Transverse colon (tissue), 4 donors: ENCODE data around the gene PER2. TPM values are rescaled to one million over a fixed set of nuclear protein-coding genes. Genes with fewer than 3 reads are reported as not detected.
A peak's percentile ranks its signal among the peaks of the same experiment; 100 is the strongest.

Experiments
- DNase-seq: peaks from one replicate; pipeline ENCODE4 v3.0.0-alpha.2; 2019
- H3K27ac ChIP-seq, 4 donors: fragments of 200-600 bp; sonication (generic); 2 replicates each; pipeline ENCODE4 v1.5.1; 2016 to 2018; ENCODE audit warnings: inconsistent platforms in 4 of 4
- H3K27me3 ChIP-seq: fragments of 200-600 bp; sonication (generic); 2 replicates; pipeline ENCODE4 v1.5.1; 2017; ENCODE audit warnings: inconsistent platforms
- H3K36me3 ChIP-seq, 4 donors: fragments of 200-600 bp; sonication (generic); 2 replicates each; pipeline ENCODE4 v1.5.1; 2017 to 2019; ENCODE audit warnings: inconsistent platforms in 4 of 4
- H3K4me1 ChIP-seq, 4 donors: fragments of 200-600 bp; sonication (generic); 2 replicates each; pipeline ENCODE4 v1.5.1; 2017 to 2020; ENCODE audit warnings: inconsistent platforms in 4 of 4
- H3K4me3 ChIP-seq, 4 donors: fragments of 200-600 bp; sonication (generic); 1 replicate in 1 of 4; 2 replicates in 3 of 4; pipeline versions ENCODE4 v1.5.1 to v1.6.1; 2017 to 2019; ENCODE audit warnings: inconsistent platforms in 4 of 4
- H3K9me3 ChIP-seq, 2 donors: fragments of 200-600 bp; sonication (generic); 2 replicates each; pipeline ENCODE4 v1.5.1; 2017 to 2019; ENCODE audit warnings: inconsistent platforms in 2 of 2
- EP300 ChIP-seq: sonication (generic); formaldehyde crosslinking; IDR thresholded peaks from one replicate; pipeline ENCODE4 v1.6.1; 2017; ENCODE audit warnings: antibody characterized with exemption, low read depth
- POLR2A ChIP-seq: fragments of 450-650 bp; IDR thresholded peaks from one replicate; pipeline ENCODE4 v1.6.1; 2016; ENCODE audit warnings: antibody characterized with exemption, mild to moderate bottlenecking, moderate library complexity
- POLR2AphosphoS5 ChIP-seq, 3 donors: sonication (generic); formaldehyde crosslinking; IDR thresholded peaks; one replicate each; pipeline ENCODE4 v1.6.1; 2016; ENCODE audit warnings: antibody characterized with exemption in 3 of 3
- WGBS, 2 donors: methylation state at CpG; one replicate each; pipeline ENCODE4 v1.1.5; 2018; ENCODE audit warnings: low coverage in 1 of 2; 5-methylcytosine and 5-hydroxymethylcytosine counted together
- in situ Hi-C, 4 donors: fragments of 200-750 bp; cut with MboI; loops; one replicate each; pipeline versions ENCODE4 v1.15.0 to v1.15.1; 2017; ENCODE audit warnings: low sequenced_read_pairs in 3 of 4, low pct_ligation_motif_present in 1 of 4, low pct_unique_long_range_greater_than_20kb in 1 of 4
- intact Hi-C: fragments of 100-400 bp; cut with DNase I; formaldehyde crosslinking; loops from one replicate; pipeline ENCODE4 v1.15.1; 2023; ENCODE audit warnings: low total_unique reads
- total RNA-seq, 4 donors: library from RNA; depleted of rRNA; stranded (reverse); fragments of >200 nt; gene quantifications; one replicate each; pipeline ENCODE4 v1.1.0, GENCODE V29; 2016
- TF ChIP-seq, protein P1 (sequence below), 5 experiments: fragments of 200-600 bp in 3 of 5; fragments of 450-650 bp in 2 of 5; sonication (generic) in 3 of 5; IDR thresholded peaks; 1 replicate in 2 of 5; 2 replicates in 3 of 5; pipeline ENCODE4 v1.5.1; 2016 to 2017; ENCODE audit warnings: antibody characterized with exemption in 5 of 5, inconsistent platforms in 3 of 5, mild to moderate bottlenecking in 2 of 5, moderate library complexity in 1 of 5

PER2 gene
- total RNA-seq, 4 donors from 2014 or later, result 19.1 to 67.3 (median 32.3) TPM

- no peaks in the 10 kb centered on the region for H3K36me3 ChIP-seq
- in situ Hi-C loops, result no loop called here
- TF ChIP-seq POLR2AphosphoS5 (IDR thresholded peaks at IDR 0.05), result no peak
- no peak for TF ChIP-seq EP300
- TF ChIP-seq, protein P1, sequence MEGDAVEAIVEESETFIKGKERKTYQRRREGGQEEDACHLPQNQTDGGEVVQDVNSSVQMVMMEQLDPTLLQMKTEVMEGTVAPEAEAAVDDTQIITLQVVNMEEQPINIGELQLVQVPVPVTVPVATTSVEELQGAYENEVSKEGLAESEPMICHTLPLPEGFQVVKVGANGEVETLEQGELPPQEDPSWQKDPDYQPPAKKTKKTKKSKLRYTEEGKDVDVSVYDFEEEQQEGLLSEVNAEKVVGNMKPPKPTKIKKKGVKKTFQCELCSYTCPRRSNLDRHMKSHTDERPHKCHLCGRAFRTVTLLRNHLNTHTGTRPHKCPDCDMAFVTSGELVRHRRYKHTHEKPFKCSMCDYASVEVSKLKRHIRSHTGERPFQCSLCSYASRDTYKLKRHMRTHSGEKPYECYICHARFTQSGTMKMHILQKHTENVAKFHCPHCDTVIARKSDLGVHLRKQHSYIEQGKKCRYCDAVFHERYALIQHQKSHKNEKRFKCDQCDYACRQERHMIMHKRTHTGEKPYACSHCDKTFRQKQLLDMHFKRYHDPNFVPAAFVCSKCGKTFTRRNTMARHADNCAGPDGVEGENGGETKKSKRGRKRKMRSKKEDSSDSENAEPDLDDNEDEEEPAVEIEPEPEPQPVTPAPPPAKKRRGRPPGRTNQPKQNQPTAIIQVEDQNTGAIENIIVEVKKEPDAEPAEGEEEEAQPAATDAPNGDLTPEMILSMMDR (IDR thresholded peaks at IDR 0.05), result no peak
- TF ChIP-seq POLR2A, result no peak
- H3K9me3 ChIP-seq, result no peaks in the 10 kb centered on the region
- H3K27ac ChIP-seq, result peak overlapping the region; percentile 84 to 89 (median 88)
- WGBS, 2 donors, result 6% methylated on average over 7 of the region's 43 CpGs; no CpG with 5 or more reads in 1 of the 2 donors
- intact Hi-C loops, result no loop called here
- H3K4me3 ChIP-seq, result peak overlapping the region; percentile 64 to 89 (median 78)
- DNase-seq, result peak; percentile 29
- H3K4me1 ChIP-seq, result peaks cover 23 to 52% (median 40%) of the 10 kb centered on the region in 4 donors
- peaks cover 8% of the 10 kb centered on the region for H3K27me3 ChIP-seq
Measured at GRCh38 chr2:238239543-238239862, 48.9 kb downstream of the PER2 start.

DNA sequence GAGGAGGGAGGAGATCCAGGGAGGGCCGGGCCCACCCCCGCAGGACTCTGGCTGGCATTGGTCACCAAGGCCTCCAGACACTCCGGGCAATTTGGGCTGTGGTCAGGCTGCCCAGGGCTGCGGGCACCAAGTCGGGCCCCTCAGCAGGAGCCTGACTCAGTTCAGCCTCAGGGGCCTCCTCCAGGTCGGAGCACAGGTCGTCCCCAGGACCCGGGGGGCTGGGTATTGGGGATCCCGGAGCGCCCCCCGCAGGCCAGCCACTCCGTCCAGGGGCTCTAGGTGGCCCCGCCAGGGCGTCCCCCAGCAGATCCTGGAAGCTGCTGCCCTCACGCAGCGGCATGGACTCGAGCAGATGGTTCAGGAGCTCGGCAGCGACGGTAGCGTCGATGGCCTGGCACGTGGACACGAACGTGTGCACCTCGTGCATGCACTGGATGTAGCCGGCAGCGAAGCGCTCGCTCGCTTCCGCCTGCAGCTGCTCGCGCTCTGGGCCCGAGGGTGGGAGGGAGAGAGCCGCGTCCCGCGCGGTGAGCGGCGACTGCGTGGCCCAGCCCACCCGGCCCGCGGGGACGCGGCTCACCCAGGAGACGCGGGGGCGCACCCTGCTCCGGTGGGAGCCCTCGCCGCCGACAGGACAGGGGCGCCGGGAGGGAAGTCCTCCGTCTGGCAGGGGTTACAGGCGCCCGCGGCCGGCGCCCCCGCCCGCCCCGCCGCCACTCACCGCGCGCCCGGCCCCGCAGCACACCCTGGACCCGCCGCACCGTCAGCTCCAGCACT is 49.5 kb downstream of the PER2 start:
- WGBS, 2 donors, result 51% methylated on average over 28 of the region's 75 CpGs; no CpG with 5 or more reads in 1 of the 2 donors
- no peaks in the 10 kb centered on the region for H3K9me3 ChIP-seq
- H3K36me3 ChIP-seq, result no peaks in the 10 kb centered on the region
- in situ Hi-C loops, result no loop called here
- H3K4me1 ChIP-seq, result peaks cover 23 to 51% (median 40%) of the 10 kb centered on the region in 4 donors
- TF ChIP-seq, protein P1 (IDR thresholded peaks at IDR 0.05), result no peak
- TF ChIP-seq POLR2AphosphoS5 (IDR thresholded peaks at IDR 0.05), result peak in 1 of 3 donors; percentile 40
- peak; percentile 43 for DNase-seq
- H3K27me3 ChIP-seq, result peaks cover 8% of the 10 kb centered on the region
- intact Hi-C loops, result no loop called here
- peak overlapping the region in 3 of 4 donors; percentile 84 to 89 (median 87) for H3K27ac ChIP-seq
- peak overlapping the region in 3 of 4 donors; percentile 64 to 89 (median 84) for H3K4me3 ChIP-seq

- no peak overlapping the region for H3K4me3 ChIP-seq
- 84% methylated on average over 5 of the region's 5 CpGs; no CpG with 5 or more reads in 1 of the 2 donors for WGBS, 2 donors
- H3K4me1 ChIP-seq, result peaks cover 18 to 44% (median 34%) of the 10 kb centered on the region in 4 donors
- no peaks in the 10 kb centered on the region for H3K9me3 ChIP-seq
- DNase-seq, result no peak
- peaks cover 8% of the 10 kb centered on the region for H3K27me3 ChIP-seq
- in situ Hi-C loops (no loop called here), intact Hi-C loops (no loop called here)
- no peak for TF ChIP-seq EP300
- TF ChIP-seq, protein P1 (IDR thresholded peaks at IDR 0.05), result no peak
- no peaks in the 10 kb centered on the region for H3K36me3 ChIP-seq
- H3K27ac ChIP-seq, result no peak overlapping the region
Measured at GRCh38 chr2:238238311-238238765, 50.1 kb downstream of the PER2 start.

DNA sequence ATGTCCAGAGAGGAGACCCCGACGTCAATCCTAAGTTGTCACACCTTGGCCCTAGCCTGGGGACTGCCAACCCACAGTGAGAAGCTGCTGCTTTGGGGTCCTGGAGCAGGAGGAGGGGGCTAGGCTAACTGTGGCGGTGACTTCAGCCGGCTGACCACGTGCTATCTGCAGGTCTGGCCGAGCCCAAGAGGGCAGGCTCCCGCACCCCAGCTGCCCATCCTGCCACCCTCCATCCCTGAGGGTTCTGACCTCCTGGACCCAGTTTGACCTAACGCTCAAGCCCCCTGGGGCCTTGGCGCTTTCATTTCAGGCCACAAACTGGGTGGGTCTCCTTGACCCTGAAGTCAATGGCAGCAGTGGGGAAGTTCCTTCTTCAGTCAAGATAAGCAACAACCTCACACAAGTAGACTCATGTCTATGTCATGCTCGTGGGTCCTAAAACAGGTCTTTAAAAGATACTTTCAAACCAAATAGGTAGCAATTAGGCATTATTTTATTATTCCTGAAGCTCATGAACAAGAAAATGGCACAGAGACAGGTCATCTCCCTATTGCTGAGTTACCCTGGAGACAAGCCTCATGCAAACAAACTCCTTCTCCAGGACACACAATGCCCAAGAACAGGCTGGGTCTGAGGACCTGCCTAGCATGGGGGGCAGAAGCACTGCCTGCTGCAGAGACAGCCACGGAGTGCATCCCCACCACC is 50.8 kb downstream of the PER2 start:
- peaks cover 12 to 37% (median 27%) of the 10 kb centered on the region in 4 donors for H3K4me1 ChIP-seq
- H3K27me3 ChIP-seq, result peaks cover 8% of the 10 kb centered on the region
- DNase-seq, result no peak
- in situ Hi-C loops, result no loop called here
- TF ChIP-seq EP300, result no peak
- no peak for TF ChIP-seq POLR2AphosphoS5 (IDR thresholded peaks at IDR 0.05)
- TF ChIP-seq, protein P1 (IDR thresholded peaks at IDR 0.05), result no peak
- TF ChIP-seq POLR2A, result no peak
- intact Hi-C loops, result no loop called here
- 90% methylated on average over 11 of the region's 11 CpGs; no CpG with 5 or more reads in 1 of the 2 donors for WGBS, 2 donors
- no peaks in the 10 kb centered on the region for H3K36me3 ChIP-seq
- H3K4me3 ChIP-seq, result no peak overlapping the region
- no peak overlapping the region for H3K27ac ChIP-seq
- no peaks in the 10 kb centered on the region for H3K9me3 ChIP-seq
